ENCODE measurements around the gene FHOD3. TPM values are rescaled to one million over a fixed set of nuclear protein-coding genes. Genes with fewer than 3 reads are reported as not detected.

Gene FHOD3
- total and polyA plus RNA-seq, 2 of the 4 experiments (the other 2 are of a cell fraction) = 14.6 to 16.0 TPM

GRCh38 chr18:36580874-36581750 is 283.6 kb downstream of the FHOD3 start:
- Histone ChIP-seq H3K27ac (ENCODE audit: insufficient read depth, low read length) (peak overlapping the region; percentile 88), H4K8ac (ENCODE audit: low read depth in 2 of 2, low read length in 2 of 2) (peak overlapping the region; percentile 82 to 95), H2BK5ac (ENCODE audit: low read depth, low read length, poor library complexity, severe bottlenecking) (peak overlapping the region; percentile 97), H3K4me3 (ENCODE audit: insufficient read depth, low read depth, low read length) (no peak overlapping the region), H3K4me2 (ENCODE audit: low read depth, low read length) (peak overlapping the region; percentile 66; the same call in 1 of the 2 replicates), H4K20me1 (ENCODE audit: insufficient read depth, low read length) (no peaks in the 10 kb centered on the region), H2BK120ac (ENCODE audit: low read depth, low read length) (peak overlapping the region; percentile 99), H3K36me3 (ENCODE audit: control insufficient read depth, insufficient read depth, low read length) (no peaks in the 10 kb centered on the region), H3K18ac (ENCODE audit: low read depth, low read length) (peak overlapping the region; percentile 63), H2AK9ac (replicated peaks; ENCODE audit: low read depth, low read length, poor library complexity) (peak overlapping the region; percentile 56), H2BK20ac (ENCODE audit: low read depth, low read length) (peak overlapping the region; percentile 94), H3K14ac (replicated peaks; ENCODE audit: low read depth, low read length) (peak overlapping the region; percentile 93), H2BK15ac (ENCODE audit: low read depth, low read length) (peak overlapping the region; percentile 95; the same call in 2 of the 3 replicates), H3K9me1 (ENCODE audit: insufficient read depth, low read length) (peaks cover 22% of the 10 kb centered on the region), H3K56ac (ENCODE audit: extremely low read depth, insufficient read depth, low read length) (peak overlapping the region; percentile 44), H3K9ac (ENCODE audit: low read depth, low read length) (peak overlapping the region; percentile 1; the same call in 1 of the 2 replicates), H2AK5ac (ENCODE audit: low read depth, low read length) (peak overlapping the region; percentile 95), H4K5ac (ENCODE audit: low read depth, low read length) (peak overlapping the region; percentile 91), H3K27me3 (ENCODE audit: control insufficient read depth, insufficient read depth, low read length) (no peaks in the 10 kb centered on the region), H4K91ac (ENCODE audit: insufficient read depth, low read depth, low read length) (peak overlapping the region; percentile 90), H2AFZ (replicated peaks; ENCODE audit: low read length, poor library complexity) (peak overlapping the region; percentile 69), H3K9me3 (ENCODE audit: control insufficient read depth, insufficient read depth, low read length) (no peaks in the 10 kb centered on the region), H3K79me1 (ENCODE audit: low read depth in 1 of 2, low read length in 2 of 2) (peaks cover 0 to 17% of the 10 kb centered on the region in 2 experiments; a peak in 2 of 4 replicates), H3K23ac (ENCODE audit: low read depth, low read length) (peak overlapping the region; percentile 94; the same call in 1 of the 2 replicates), H3K4me1 (ENCODE audit: control insufficient read depth, insufficient read depth, low read length) (peaks cover 28% of the 10 kb centered on the region), H3K4ac (ENCODE audit: low read depth, low read length) (peak overlapping the region; percentile 95)
- POLR2A ChIA-PET (ENCODE audit: unreplicated experiment) = no interaction called here
- in situ Hi-C loops (cut with MboI; ENCODE audit: low sequenced_read_pairs) (no loop called here), dilution Hi-C loops (cut with HindIII; ENCODE audit: low sequenced_read_pairs, unreplicated experiment) (no loop called here), intact Hi-C loops (cut with micrococcal nuclease) (no loop called here)
- WGBS, 2 experiments (ENCODE audit: extremely low coverage in 2 of 2, insufficient read length in 1 of 2) = no CpG with 5 or more reads among the region's 6 CpGs
- no TSS peak for BruUV-seq (replicated peaks)
- DNase-seq (peak; percentile 75), ATAC-seq (ENCODE audit: low read depth) (peak; percentile 65)
- TF ChIP-seq POLR2A (IDR thresholded peaks at IDR 0.05; ENCODE audit: low read depth, low read length) (no peak), CTCF (conservative IDR thresholded peaks at IDR 0.05; ENCODE audit: low read depth, low read length) (no peak), USF2 (IDR thresholded peaks at IDR 0.05; ENCODE audit: low read depth, low read length) (no peak), MAFK (IDR thresholded peaks at IDR 0.05; ENCODE audit: low read depth, low read length) (no peak), RFX5 (IDR thresholded peaks at IDR 0.05; ENCODE audit: low read depth, low read length) (no peak), CEBPB (IDR thresholded peaks at IDR 0.05; ENCODE audit: low read depth, low read length) (peak; percentile 29; the same call in 1 of the 2 replicates)
- CTCF ChIA-PET = no interaction called here

Measured in IMR-90 (cell line).